ENCODE data around the gene FOXP3.

The FOXP3 gene

GRCh38 chrX:49270249-49270921, 5.9 kb upstream of the FOXP3 start:
- DNase-seq, result no peak
- TF ChIP-seq CTCF (IDR thresholded peaks at IDR 0.05; ENCODE audit: low read depth, low read length, missing control alignments), result no peak

GRCh38 chrX:49269767-49270248, 5.3 kb upstream of the FOXP3 start, which contains the start of gene PPP1R3F:
Gene PPP1R3F, plus strand, starts transcription at chrX:49269793. Its CDS starts 77 bp downstream, at chrX:49269870.
- no peak for TF ChIP-seq CTCF (IDR thresholded peaks at IDR 0.05; ENCODE audit: low read depth, low read length, missing control alignments)
- H3K27ac ChIP-seq, result peak within 1 kb of the TSS; percentile 98
- DNase-seq, result no peak
- H3K27me3 ChIP-seq (replicated peaks), result no peaks in the 10 kb centered on the region
- H3K36me3 ChIP-seq (replicated peaks), result no peaks in the 10 kb centered on the region
- peak within 1 kb of the TSS; percentile 66 for H3K4me3 ChIP-seq (ENCODE audit: low read depth, low read length)
- in situ Hi-C loops (cut with HindIII; ENCODE audit: low pct_ligation_motif_present, low sequenced_read_pairs), result no loop called here

More at GRCh38 chrX:49270249-49270921, 5.9 kb upstream of the FOXP3 start:
- in situ Hi-C loops (cut with HindIII; ENCODE audit: low pct_ligation_motif_present, low sequenced_read_pairs), result no loop called here
- peak overlapping the region; percentile 59 for H3K4me3 ChIP-seq (ENCODE audit: low read depth, low read length)
- H3K36me3 ChIP-seq (replicated peaks), result no peaks in the 10 kb centered on the region
- H3K27ac ChIP-seq, result peak overlapping the region; percentile 98
- H3K27me3 ChIP-seq (replicated peaks), result no peaks in the 10 kb centered on the region

GRCh38 chrX:49269010-49269766, 4.7 kb upstream of the FOXP3 start:
- peak; percentile 97 for DNase-seq
- Histone ChIP-seq H3K27me3 (replicated peaks) (no peaks in the 10 kb centered on the region), H3K36me3 (replicated peaks) (no peaks in the 10 kb centered on the region), H3K4me3 (ENCODE audit: low read depth, low read length) (peak overlapping the region; percentile 66), H3K27ac (peak overlapping the region; percentile 98)
- TF ChIP-seq CTCF (IDR thresholded peaks at IDR 0.05; ENCODE audit: low read depth, low read length, missing control alignments), result no peak
- in situ Hi-C loops (cut with HindIII; ENCODE audit: low pct_ligation_motif_present, low sequenced_read_pairs), result no loop called here

- H3K27me3 ChIP-seq (replicated peaks), result no peaks in the 10 kb centered on the region
- H3K36me3 ChIP-seq (replicated peaks), result no peaks in the 10 kb centered on the region
- DNase-seq, result no peak
- in situ Hi-C loops (cut with HindIII; ENCODE audit: low pct_ligation_motif_present, low sequenced_read_pairs), result no loop called here
- H3K4me3 ChIP-seq (ENCODE audit: low read depth, low read length), result peak overlapping the region; percentile 56
- no peak for TF ChIP-seq CTCF (IDR thresholded peaks at IDR 0.05; ENCODE audit: low read depth, low read length, missing control alignments)
- H3K27ac ChIP-seq, result peak overlapping the region; percentile 98
Measured at GRCh38 chrX:49268702-49269009, 4.1 kb upstream of the FOXP3 start.

- H3K36me3 ChIP-seq (replicated peaks), result no peaks in the 10 kb centered on the region
- H3K27me3 ChIP-seq (replicated peaks), result no peaks in the 10 kb centered on the region
- no peak overlapping the region for H3K27ac ChIP-seq
- DNase-seq, result no peak
- no peak overlapping the region for H3K4me3 ChIP-seq (ENCODE audit: low read depth, low read length)
- in situ Hi-C loops (cut with HindIII; ENCODE audit: low pct_ligation_motif_present, low sequenced_read_pairs), result no loop called here
- no peak for TF ChIP-seq CTCF (IDR thresholded peaks at IDR 0.05; ENCODE audit: low read depth, low read length, missing control alignments)
Measured at GRCh38 chrX:49266523-49267445, 2.3 kb upstream of the FOXP3 start.
